NOMO-1 (cell line): ENCODE results near the gene MIA3.

Experiments
- DNase-seq, 2 experiments: peaks; one replicate each; lab custom pipeline; 2025; ENCODE audit not compliant: unreplicated experiment in 2 of 2; lab: John Stamatoyannopoulos, UW

The MIA3 gene

GRCh38 chr1:222713091-222713961 lies 95.4 kb downstream of the MIA3 start:
- peak; percentile 90 to 93 for DNase-seq

DNA sequence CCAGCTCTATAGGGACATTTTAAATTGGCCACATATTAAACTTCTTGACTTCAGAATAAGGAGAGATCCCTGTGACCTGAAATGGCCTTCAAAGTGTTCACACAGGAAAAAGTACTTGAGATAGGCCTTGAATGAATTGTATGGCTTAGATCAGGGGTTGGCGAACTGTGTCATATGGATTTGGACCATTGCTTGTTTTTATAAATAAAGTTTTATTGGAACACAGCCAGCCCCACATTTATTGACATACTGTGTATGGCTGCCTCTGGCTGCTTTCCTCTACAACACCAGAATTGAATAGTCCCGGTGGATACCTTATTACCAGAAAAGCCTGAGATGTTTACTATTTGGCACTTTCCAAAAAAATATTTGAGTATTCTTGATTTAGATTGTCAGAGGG lies 98.5 kb downstream of the MIA3 start:
- no peak for DNase-seq
